H9 (cell line): ENCODE data around the gene IQGAP3. TPM values are rescaled to one million over a fixed set of nuclear protein-coding genes. Genes with fewer than 3 reads are reported as not detected.

ENCODE experiments used
- DNase-seq: peaks from one replicate; pipeline ENCODE4 v3.0.0-alpha.2; 2017
- H2AFZ ChIP-seq: one replicate; pipeline ENCODE4 v1.6.1; 2013; ENCODE audit warnings: mild to moderate bottlenecking, low read length, control low read depth, moderate library complexity
- H2AK5ac ChIP-seq: 2 replicates; pipeline ENCODE4 v1.6.1; 2013; ENCODE audit warnings: low read length, control low read depth, mixed read lengths; ENCODE audit not compliant: insufficient read length
- H2BK120ac ChIP-seq: one replicate; pipeline ENCODE4 v1.6.1; 2013; ENCODE audit warnings: low read depth, mild to moderate bottlenecking, low read length, control low read depth, inconsistent platforms; ENCODE audit not compliant: poor library complexity, severe bottlenecking
- H2BK12ac ChIP-seq: 2 replicates; pipeline ENCODE4 v1.6.1; 2013; ENCODE audit warnings: low read length, control low read depth, mixed read lengths, low read depth; ENCODE audit not compliant: insufficient read length
- H2BK15ac ChIP-seq: 2 replicates; pipeline ENCODE4 v1.6.1; 2013; ENCODE audit warnings: low read depth, low read length, control low read depth
- H2BK20ac ChIP-seq: one replicate; pipeline ENCODE4 v1.6.1; 2013; ENCODE audit warnings: low read depth, mild to moderate bottlenecking, low read length, control low read depth, inconsistent platforms; ENCODE audit not compliant: poor library complexity, severe bottlenecking
- H2BK5ac ChIP-seq: 2 replicates; pipeline ENCODE4 v1.6.1; 2013; ENCODE audit warnings: low read length, control low read depth, mixed read lengths; ENCODE audit not compliant: insufficient read length
- H3K14ac ChIP-seq: 2 replicates; pipeline ENCODE4 v1.6.1; 2013; ENCODE audit warnings: low read length, control low read depth; ENCODE audit not compliant: insufficient read depth
- H3K18ac ChIP-seq: 2 replicates; pipeline ENCODE4 v1.6.1; 2013; ENCODE audit warnings: low read depth, mild to moderate bottlenecking, mixed read lengths, low read length, control low read depth; ENCODE audit not compliant: insufficient read length
- H3K23ac ChIP-seq: 2 replicates; pipeline ENCODE4 v1.6.1; 2013; ENCODE audit warnings: low read length, control low read depth, mixed read lengths, low read depth; ENCODE audit not compliant: insufficient read length
- H3K23me2 ChIP-seq: 2 replicates; pipeline ENCODE4 v1.6.1; 2013; ENCODE audit warnings: low read depth, mild to moderate bottlenecking, mixed read lengths, low read length, control low read depth; ENCODE audit not compliant: insufficient read length, poor library complexity, severe bottlenecking
- H3K27ac ChIP-seq: 2 replicates; pipeline ENCODE4 v1.5.1; 2013; ENCODE audit warnings: low read length, control low read depth, mixed read lengths, low read depth; ENCODE audit not compliant: insufficient read length
- H3K27me3 ChIP-seq: 2 replicates; pipeline ENCODE4 v1.6.1; 2013; ENCODE audit warnings: low read length, control low read depth, inconsistent platforms; ENCODE audit not compliant: insufficient read depth
- H3K4ac ChIP-seq: 2 replicates; pipeline ENCODE4 v1.6.1; 2013; ENCODE audit warnings: low read depth, mild to moderate bottlenecking, control low read depth, inconsistent platforms, low read length, moderate library complexity
- H3K4me1 ChIP-seq: 2 replicates; pipeline ENCODE4 v1.6.1; 2013; ENCODE audit warnings: low read length, control low read depth, inconsistent platforms; ENCODE audit not compliant: insufficient read depth
- H3K4me2 ChIP-seq: 2 replicates; pipeline ENCODE4 v1.6.1; 2013; ENCODE audit warnings: low read length, control low read depth, mixed read lengths; ENCODE audit not compliant: insufficient read length, insufficient read depth
- H3K56ac ChIP-seq: 2 replicates; pipeline ENCODE4 v1.6.1; 2013; ENCODE audit warnings: low read depth, mild to moderate bottlenecking, mixed read lengths, low read length, control low read depth; ENCODE audit not compliant: insufficient read length
- H3K79me1 ChIP-seq: 2 replicates; pipeline ENCODE4 v1.6.1; 2013; ENCODE audit warnings: low read depth, mild to moderate bottlenecking, moderate library complexity, low read length, control low read depth, inconsistent platforms; ENCODE audit not compliant: insufficient read depth, poor library complexity, severe bottlenecking
- H3K79me2 ChIP-seq: 2 replicates; pipeline ENCODE4 v1.6.1; 2013; ENCODE audit warnings: low read length, control low read depth, inconsistent platforms; ENCODE audit not compliant: insufficient read depth
- H3K9ac ChIP-seq: 2 replicates; pipeline ENCODE4 v1.6.1; 2013; ENCODE audit warnings: low read length, control low read depth, mixed read lengths; ENCODE audit not compliant: insufficient read length; ENCODE audit errors: extremely low read depth
- H3K9me3 ChIP-seq: one replicate; pipeline ENCODE4 v1.6.1; 2013; ENCODE audit warnings: low read depth, low read length, inconsistent platforms; ENCODE audit not compliant: control insufficient read depth
- H3T11ph ChIP-seq: one replicate; pipeline ENCODE4 v1.6.1; 2013; ENCODE audit warnings: mild to moderate bottlenecking, low read length, control low read depth, inconsistent platforms
- H4K20me1 ChIP-seq: one replicate; pipeline ENCODE4 v1.6.1; 2013; ENCODE audit not compliant: control insufficient read depth, insufficient read length, insufficient read depth
- H4K5ac ChIP-seq: 2 replicates; pipeline ENCODE4 v1.6.1; 2013; ENCODE audit warnings: low read depth, mild to moderate bottlenecking, mixed read lengths, low read length, control low read depth; ENCODE audit not compliant: insufficient read length
- H4K8ac ChIP-seq: replicated peaks from 2 replicates; pipeline ENCODE4 v1.6.1; 2013; ENCODE audit warnings: low read length, control low read depth, mixed read lengths, low read depth; ENCODE audit not compliant: insufficient read length
- H4K91ac ChIP-seq: 2 replicates; pipeline ENCODE4 v1.6.1; 2013; ENCODE audit warnings: low read depth, mild to moderate bottlenecking, moderate library complexity, mixed read lengths, low read length, control low read depth; ENCODE audit not compliant: insufficient read length
- H3K27ac Mint-ChIP-seq, 3 experiments: 2 replicates in 2 of 3; 3 replicates in 1 of 3; pipeline ENCODE4 v1.8.0; 2020 to 2021; ENCODE audit warnings: mixed read lengths in 3 of 3, mild to moderate bottlenecking in 1 of 3, moderate library complexity in 1 of 3
- H3K27me3 Mint-ChIP-seq: 2 replicates; pipeline ENCODE4 v1.8.0; 2021; ENCODE audit warnings: low read depth, mild to moderate bottlenecking, moderate library complexity, mixed read lengths
- H3K36me3 Mint-ChIP-seq, 3 experiments: 2 replicates in 2 of 3; 3 replicates in 1 of 3; pipeline ENCODE4 v1.8.0; 2020 to 2021; ENCODE audit warnings: low read depth in 3 of 3, mixed read lengths in 3 of 3; ENCODE audit not compliant: insufficient read depth in 1 of 3
- H3K4me1 Mint-ChIP-seq, 2 experiments: 2 replicates each; pipeline ENCODE4 v1.8.0; 2020; ENCODE audit warnings: mixed read lengths in 2 of 2
- H3K4me3 Mint-ChIP-seq, 2 experiments: 2 replicates in 1 of 2; 3 replicates in 1 of 2; pipeline ENCODE4 v1.8.0; 2020 to 2021; ENCODE audit warnings: mild to moderate bottlenecking in 2 of 2, mixed read lengths in 2 of 2, moderate library complexity in 1 of 2
- H3K9me3 Mint-ChIP-seq, 2 experiments: 2 replicates in 1 of 2; 3 replicates in 1 of 2; pipeline ENCODE4 v1.8.0; 2020; ENCODE audit warnings: mild to moderate bottlenecking in 2 of 2, mixed read lengths in 2 of 2, moderate library complexity in 1 of 2
- WGBS: extraction: QIAGEN DNeasy Blood & Tissue Kit; methylation state at CpG from one replicate; pipeline ENCODE4 v1.1.7; 2013; ENCODE audit warnings: missing lambda C conversion rate, low lambda C conversion rate, mixed read lengths; ENCODE audit not compliant: insufficient read length; ENCODE audit errors: extremely low coverage; 5-methylcytosine and 5-hydroxymethylcytosine counted together
- total RNA-seq: library from RNA; stranded (reverse); gene quantifications from 2 replicates; pipeline ENCODE4 v1.2.1, GENCODE V29; 2021
- TF ChIP-seq, protein P1 (sequence below): fragments of 200-600 bp; sonication (generic); conservative IDR thresholded peaks from 3 replicates; pipeline ENCODE4 v1.8.0; 2021; ENCODE audit warnings: antibody characterized with exemption, mild to moderate bottlenecking

Gene IQGAP3
- total RNA-seq, 1 experiment from 2014 or later: 24.5 TPM

DNA sequence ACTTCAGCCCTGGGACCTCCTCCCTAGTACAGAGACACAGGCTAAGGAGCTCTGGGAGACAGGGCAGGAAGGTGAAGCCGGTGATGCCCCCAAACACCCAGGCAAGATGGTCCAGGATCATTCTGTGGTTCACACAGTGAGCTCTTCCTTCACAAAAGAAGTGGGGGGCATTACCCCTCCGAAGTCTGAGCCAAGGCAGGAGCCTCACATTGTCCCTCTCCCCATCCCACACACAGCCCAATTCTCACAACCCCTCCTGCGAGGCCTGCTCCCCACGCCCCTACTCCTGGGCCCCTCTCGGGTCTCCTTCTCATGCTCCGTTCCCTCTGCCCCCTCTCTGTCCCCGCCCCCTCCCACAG lies 82.5 kb downstream of the IQGAP3 start:
- no peaks in the 10 kb centered on the region for H3K9me3 ChIP-seq
- TF ChIP-seq, protein P1, sequence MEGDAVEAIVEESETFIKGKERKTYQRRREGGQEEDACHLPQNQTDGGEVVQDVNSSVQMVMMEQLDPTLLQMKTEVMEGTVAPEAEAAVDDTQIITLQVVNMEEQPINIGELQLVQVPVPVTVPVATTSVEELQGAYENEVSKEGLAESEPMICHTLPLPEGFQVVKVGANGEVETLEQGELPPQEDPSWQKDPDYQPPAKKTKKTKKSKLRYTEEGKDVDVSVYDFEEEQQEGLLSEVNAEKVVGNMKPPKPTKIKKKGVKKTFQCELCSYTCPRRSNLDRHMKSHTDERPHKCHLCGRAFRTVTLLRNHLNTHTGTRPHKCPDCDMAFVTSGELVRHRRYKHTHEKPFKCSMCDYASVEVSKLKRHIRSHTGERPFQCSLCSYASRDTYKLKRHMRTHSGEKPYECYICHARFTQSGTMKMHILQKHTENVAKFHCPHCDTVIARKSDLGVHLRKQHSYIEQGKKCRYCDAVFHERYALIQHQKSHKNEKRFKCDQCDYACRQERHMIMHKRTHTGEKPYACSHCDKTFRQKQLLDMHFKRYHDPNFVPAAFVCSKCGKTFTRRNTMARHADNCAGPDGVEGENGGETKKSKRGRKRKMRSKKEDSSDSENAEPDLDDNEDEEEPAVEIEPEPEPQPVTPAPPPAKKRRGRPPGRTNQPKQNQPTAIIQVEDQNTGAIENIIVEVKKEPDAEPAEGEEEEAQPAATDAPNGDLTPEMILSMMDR: no peak
- no peak for DNase-seq
- no peak overlapping the region for H4K5ac ChIP-seq
- no peak overlapping the region for H3K27ac ChIP-seq
- Mint-ChIP-seq H3K9me3 (no peaks in the 10 kb centered on the region), H3K27ac (peak overlapping the region in 2 of 3 experiments; percentile 53 to 96; a peak in 5 of 7 replicates), H3K4me1 (peaks cover 57 to 73% of the 10 kb centered on the region in 2 experiments), H3K36me3 (peaks cover 0 to under 1% (median 0%) of the 10 kb centered on the region in 3 experiments; a peak in 2 of 7 replicates), H3K27me3 (no peaks in the 10 kb centered on the region), H3K4me3 (peak overlapping the region in 1 of 2 experiments; percentile 70; a peak in 4 of 5 replicates)
- no peak overlapping the region for H2BK5ac ChIP-seq
- H3K4ac ChIP-seq: no peak overlapping the region
- no peaks in the 10 kb centered on the region for H4K20me1 ChIP-seq
- H3K79me2 ChIP-seq: no peaks in the 10 kb centered on the region; the same call in 1 of the 2 replicates
- no peak overlapping the region for H3K9ac ChIP-seq
- no peaks in the 10 kb centered on the region for H3K79me1 ChIP-seq
- no peaks in the 10 kb centered on the region for H3K27me3 ChIP-seq
- no peak overlapping the region for H2BK20ac ChIP-seq
- no peak overlapping the region for H4K91ac ChIP-seq
- H2BK120ac ChIP-seq: no peak overlapping the region
- H3K23ac ChIP-seq: no peak overlapping the region
- H2AK5ac ChIP-seq: no peak overlapping the region
- no peak overlapping the region for H3K14ac ChIP-seq
- no peak overlapping the region for H3T11ph ChIP-seq
- no peak overlapping the region for H2BK15ac ChIP-seq
- H3K56ac ChIP-seq: no peak overlapping the region
- H3K4me1 ChIP-seq: peaks cover 19% of the 10 kb centered on the region
- no peak overlapping the region for H2BK12ac ChIP-seq
- no peak overlapping the region for H2AFZ ChIP-seq
- no peak overlapping the region for H4K8ac ChIP-seq
- peak overlapping the region; percentile 41 for H3K4me2 ChIP-seq
- no peaks in the 10 kb centered on the region for H3K23me2 ChIP-seq
- no peak overlapping the region for H3K18ac ChIP-seq
- WGBS: no CpG with 5 or more reads among the region's 7 CpGs
